ENCODE data around the gene ANGEL1.

- no peak for TF ChIP-seq CTCF (conservative IDR thresholded peaks at IDR 0.05 in 1 of 2, IDR thresholded peaks at IDR 0.05 in 1 of 2; ENCODE audit: low read depth in 1 of 2, low read length in 2 of 2)
- TF ChIP-seq EZH2 (IDR thresholded peaks at IDR 0.05; ENCODE audit: low read length, missing control alignments) = no peak
Observed at GRCh38 chr14:76784266-76784874, 28.3 kb downstream of the ANGEL1 start.
